HT-29 (cell line): ENCODE results near the gene DLL1. TPM values are rescaled to one million over a fixed set of nuclear protein-coding genes. Genes with fewer than 3 reads are reported as not detected.

Experiments used
- DNase-seq: peaks from one replicate; pipeline ENCODE4 v3.0.0-alpha.2; 2015; ENCODE audit warnings: low spot score
- total RNA-seq: library from RNA; depleted of rRNA; stranded (reverse); fragments of >200 nt; shearing (Covaris generic); gene quantifications from 2 replicates; pipeline ENCODE4 v1.2.3, GENCODE V29; 2014

Gene DLL1
- total RNA-seq, 1 experiment from 2014 or later, result 2.6 TPM

DNA sequence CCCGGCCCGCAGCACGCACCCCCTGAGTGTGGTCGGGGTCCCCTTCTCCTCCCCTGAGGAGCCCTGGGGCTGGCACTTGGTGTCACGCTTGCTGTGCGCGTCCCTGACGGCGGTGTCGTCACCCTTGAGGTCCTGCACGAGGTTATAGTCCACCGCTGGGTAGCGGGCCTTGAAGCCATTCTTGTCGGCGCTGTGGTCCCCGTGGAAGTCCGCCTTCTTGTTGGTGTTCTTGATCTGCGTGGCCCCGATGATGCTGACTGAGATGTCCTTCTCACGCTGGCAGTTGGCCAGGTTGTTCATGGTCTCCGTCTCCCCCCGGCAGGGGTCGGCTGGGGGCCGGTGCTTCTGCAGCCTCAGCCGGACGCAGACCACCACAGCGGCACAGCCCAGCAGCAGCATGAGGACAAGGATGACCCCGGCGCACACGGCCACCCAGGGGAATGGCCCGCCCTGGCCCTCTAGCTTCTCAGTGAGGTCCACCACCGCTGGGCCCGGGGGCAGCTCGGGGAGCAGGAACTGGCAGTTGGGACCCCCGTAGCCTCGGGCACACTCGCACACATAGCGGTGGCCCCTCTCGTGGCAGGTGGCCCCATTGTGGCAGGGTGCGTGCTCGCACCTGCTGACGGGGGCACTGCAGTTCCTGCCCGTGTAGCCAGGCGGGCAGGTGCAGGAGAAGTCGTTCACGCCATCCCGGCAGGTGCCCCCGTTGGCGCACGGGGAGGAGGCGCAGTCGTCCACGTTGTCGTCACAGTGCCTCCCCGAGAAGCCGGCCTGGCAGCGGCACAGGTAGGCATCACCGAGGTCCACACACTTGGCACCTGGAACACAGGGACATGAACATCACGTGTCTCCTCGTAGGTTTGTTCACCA lies 7.4 kb downstream of the DLL1 start:
- no peak for DNase-seq

DNA sequence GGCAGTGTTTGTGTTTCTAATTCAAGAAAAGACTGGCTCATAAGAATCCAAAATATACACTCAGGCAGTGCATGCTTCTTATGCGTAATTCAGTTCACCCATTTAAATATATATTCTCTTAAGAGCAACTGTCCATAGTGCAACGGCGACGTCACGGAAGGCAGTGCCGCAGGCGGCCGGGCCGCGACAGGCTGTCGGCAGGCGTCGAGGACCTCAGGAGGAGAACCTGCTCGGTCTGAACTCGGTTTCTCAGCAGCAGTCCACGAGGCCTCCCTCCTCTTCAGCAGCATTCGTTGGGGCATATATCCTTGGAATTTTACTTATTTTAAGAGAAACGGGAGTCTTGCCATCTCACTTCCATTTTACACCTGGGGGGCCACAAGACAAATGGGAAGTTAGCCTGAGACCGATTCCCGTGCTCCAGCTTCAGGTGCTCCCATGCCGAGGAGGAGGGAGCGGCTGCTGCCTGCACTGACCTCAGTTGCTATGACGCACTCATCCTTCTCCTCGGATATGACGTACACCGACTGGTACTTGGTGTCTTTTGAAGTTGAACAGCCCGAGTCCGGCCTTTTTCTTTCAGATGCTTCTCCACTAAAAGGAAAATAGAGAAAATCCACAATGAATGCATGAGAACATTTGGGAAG lies 8.2 kb downstream of the DLL1 start:
- DNase-seq, result no peak

DNA sequence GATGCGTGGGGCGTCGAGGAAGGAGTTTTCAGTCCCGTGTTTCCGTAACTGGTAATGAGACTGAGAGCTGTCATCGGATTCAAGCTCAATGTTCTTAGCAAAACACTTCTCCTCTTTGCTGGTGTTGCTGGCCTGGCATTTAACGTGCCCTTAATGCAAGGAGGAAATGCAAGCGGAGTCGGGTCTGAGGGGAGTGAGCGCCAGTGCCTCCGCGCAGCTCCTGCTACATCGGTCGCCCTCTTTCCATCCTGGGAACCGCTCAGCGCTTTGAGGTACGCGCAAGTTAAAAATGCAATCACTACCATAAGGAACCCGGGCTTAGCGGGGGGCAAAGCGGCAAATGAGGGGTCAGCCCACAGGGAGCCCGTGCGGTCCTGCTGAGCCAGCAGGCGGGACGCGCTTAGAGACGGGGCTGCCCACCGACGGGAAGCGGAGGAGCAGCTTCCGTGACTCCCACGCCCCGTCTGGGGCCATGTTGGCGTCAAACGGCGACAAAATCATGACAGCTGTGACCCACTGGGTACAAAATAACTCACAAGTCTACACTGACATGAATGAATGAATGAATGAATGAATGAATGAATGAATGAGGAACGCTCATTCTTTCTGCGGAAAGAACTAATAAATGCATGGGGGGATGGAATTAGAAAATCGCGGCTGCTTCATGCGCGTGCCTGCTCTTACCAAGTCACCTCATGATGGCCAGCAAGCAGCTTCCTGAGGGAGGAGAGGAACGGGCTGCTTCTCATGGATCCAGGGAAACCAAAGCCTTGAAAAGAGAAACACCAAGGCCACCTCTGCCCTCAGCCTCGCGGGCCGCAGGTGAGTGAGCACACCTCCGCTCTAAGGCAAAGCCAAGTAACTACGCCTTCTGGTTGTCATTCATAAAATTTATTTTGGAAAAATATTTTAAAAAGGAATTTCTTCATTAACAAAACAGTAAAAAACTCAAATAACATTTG lies 9.3 kb downstream of the DLL1 start:
- DNase-seq, result no peak

DNA sequence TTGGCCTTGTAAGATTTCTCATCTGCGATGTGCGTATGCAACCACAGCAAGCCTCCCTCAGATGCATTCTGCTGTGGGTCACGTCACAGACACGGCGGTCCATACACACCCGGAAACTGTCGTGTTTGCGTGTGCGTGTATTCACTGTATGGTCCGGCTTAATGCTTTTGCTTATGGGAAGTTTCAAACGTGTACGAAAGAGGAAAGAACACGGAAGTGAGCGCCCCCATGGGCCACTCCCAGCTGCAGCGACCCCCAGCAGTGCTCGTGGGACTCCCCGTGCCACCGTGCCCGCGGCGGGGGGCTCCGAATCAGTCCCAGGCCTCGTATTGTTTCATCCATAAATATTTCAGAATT lies 10.2 kb downstream of the DLL1 start:
- no peak for DNase-seq

DNA sequence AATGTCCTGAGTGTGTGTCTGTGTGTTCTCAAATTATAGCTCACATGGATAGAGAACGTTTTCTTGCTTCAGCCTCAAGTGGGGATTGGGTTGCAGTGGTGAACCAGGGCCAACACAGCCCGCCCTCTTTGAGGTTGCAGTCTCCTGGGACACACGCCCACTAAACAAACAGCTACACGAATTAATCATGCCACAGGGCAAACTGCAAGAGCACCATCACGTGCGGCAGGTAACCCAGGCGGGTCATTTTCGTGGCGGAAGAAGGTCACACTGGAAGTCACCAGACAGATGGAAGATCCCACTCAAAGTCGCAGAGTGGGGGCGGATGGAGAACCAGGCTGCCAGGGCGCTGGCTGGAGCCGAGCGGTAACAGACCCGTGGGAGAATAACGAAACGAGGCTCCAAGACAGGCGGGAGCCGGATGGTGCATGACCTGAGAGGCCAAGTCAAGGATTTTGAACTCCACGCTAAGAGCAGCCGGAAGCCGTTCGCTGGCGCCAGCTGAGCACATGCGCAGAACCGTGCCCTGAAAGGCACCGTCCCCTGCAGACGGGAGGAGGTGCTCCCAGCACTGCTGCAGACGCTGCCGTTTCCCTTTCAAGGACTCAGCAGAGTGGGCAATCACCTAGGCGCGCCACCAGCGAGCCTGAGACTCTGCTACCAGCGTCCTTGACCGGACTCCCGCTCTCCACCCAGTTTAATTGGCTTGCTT lies 10.7 kb downstream of the DLL1 start:
- DNase-seq, result peak; percentile 79

DNA sequence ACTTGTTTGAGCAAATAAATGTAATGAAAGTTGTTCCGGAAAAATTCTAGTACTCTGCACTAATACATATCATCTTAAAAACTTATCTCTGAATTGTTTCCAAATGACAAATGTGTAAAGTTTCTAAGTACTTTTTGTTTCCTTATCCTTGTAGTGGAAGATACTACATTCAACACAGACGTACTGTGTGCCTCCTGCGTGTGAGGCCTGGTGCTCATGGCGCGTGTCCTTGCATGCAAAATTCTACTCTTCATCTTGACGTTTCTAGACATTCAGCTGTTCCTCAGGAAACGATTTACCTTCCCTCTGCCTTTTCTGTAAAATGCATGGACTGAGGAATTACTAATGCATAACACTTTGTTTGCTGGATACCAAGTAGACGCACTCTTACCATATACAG lies 11.5 kb downstream of the DLL1 start:
- DNase-seq, result no peak

DNA sequence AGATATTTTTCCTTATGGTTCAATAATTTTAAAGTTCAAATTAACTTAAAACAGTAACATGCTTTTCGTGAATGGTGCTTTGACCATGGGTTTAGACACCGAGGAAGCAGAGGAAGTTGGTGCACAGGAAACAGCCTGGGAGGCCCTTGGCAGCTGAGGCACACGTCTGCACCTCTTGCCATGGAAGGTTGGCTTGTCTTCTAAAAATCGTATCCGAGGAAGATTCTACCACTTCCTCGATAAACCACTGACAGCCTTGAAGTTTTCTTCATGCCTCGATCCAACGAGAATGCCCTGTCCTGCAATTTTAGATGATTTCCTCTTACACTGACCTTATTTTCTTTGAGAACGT lies 12.2 kb downstream of the DLL1 start:
- no peak for DNase-seq

DNA sequence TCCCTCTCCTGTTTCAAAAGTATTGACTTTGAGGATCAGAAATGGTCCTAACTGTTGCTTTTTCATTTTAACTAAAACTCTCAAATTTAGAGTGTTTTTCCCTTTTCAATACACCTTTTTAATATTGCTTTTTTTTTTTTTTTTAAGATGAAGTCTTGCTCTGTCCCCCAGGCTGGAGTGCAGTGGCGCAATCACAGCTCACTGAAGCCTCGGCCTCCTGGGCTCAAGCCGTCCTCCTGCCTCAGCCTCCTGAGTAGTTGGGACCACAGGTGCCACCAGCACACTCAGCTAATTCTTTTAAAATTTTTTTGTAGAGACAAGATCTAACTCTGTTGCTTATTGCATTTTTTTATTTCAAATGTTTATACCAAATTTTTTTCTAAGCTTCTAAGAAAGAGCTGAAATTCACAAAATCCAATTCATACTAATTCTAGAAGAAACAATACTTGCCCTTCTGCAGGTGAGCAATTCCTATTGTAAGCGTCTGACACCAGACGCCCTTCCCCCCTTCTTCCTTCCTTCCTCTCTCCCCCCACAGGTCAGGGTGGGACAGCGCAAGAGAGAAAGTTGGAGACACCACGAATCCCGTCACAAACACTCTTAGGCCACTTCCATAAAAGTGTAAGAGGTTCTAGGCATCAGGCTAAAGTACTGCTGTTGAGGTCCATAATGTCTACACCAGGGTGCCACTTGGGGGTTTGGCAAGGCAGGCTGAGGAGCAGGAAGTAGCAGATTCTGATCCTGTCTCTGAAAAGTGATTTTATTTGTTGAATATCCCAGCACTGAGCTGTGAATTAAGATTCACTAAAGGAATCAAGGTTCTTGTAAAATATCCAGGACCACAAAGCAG lies 12.8 kb downstream of the DLL1 start:
- DNase-seq, result no peak

DNA sequence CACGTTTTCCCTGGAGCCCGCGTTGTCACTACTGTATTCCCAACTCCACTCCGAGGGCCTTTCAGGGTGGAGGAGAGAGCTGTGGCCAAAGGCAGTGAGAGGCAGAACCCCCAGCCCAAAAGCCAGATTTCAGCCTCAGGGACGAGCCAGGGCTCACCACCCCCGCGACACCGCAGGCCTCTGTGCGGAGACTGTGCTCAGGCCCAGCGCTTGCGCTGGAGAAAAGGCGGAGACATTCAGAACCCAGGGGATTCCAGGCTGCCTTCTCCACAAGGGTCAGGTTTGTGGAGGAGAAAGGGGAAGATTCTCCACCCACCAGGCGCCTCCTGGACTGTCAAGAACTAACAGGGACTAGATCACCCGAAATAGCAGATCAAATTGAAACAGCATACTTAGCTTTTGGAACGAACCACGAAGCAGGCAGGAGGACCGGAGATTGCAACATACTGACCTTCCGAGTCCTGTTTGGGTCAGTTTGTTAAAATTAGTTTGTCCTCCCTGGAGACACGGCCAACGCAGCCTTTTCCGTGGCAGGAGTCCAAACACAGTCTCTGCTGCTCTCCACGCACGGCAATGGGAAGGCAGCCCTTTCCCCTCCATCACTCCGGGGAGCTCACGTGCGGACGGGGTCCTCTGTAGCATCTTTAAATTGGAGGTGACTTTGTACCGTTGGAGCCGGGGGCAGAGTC lies 14.4 kb downstream of the DLL1 start:
- no peak for DNase-seq

DNA sequence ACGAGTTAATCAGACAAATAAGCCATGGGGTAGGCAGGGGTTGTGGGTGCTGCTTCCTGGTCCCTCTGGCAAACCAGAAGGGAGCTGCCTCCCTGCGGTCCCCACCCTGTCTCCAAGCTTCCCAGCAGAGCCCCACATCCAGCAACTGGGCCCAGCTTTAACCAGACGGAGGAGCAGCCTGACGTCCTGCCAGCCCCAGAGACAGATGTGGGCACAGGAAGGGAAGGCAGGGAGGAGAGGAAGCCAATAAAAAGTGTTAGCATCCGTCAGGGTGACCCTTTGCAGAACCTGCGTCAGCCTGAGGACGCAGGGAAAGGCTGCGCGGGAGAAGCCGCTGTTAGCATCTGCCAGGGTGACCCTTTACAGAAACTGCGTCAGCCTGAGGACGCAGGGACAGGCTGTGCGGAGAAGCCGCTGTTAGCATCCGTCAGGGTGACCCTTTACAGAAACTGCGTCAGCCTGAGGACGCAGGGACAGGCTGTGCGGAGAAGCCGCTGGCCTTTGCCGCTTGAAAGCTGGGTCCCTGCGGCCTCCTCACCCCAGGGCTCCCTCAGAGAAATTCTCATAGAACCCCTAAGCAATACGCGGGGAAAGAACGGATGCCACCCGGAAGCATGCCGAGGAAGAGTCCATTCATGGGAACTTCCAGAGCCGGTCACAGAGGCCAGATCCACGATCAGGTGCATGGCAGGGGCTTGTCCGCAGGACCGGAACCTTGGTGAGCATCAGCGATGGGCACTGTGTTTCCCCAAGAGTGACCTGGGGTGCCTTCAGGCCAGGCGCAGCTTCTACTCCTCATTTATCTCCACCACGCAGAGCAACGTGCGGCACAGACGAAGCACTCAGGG lies 15.9 kb downstream of the DLL1 start:
- no peak for DNase-seq

DNA sequence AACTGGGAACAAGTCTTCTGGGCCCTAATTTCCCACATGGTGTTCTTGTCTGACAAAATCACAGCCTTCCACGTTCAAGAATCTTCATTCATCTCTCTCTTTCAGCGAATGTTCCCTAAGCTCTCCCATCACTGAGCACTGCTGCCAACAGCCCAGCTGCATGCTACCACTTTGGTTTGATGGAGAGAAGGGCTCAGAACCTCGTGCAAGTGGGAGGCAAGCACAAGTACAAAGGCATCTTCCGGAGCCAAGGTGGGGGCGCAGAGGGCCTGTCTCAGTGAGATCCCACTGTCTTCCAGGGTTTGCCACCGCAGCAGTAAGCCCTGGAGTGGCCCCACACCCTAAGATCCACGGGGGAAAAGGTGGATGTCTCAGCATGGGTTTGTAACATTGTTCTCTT lies 17.2 kb downstream of the DLL1 start:
- DNase-seq, result no peak

DNA sequence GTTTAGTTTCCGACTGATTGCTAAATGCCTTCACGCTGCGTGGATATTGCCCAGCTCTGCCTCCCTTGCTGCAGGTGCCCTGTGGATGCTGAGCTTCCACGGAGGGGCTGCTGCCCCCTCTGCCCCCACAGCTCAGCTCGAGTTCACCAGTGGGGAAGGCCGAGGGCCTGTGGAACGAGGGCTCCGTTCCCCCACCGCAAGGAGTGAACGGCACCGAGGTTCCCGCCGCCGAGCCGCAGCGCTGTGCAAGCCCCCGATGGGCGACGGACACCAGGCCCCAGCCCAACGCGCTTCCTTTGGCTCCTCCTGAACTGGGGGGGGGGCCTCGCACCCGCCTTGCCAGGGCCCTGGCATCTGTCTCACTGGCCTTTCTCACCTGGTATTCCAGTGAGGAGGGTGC lies 17.7 kb downstream of the DLL1 start:
- DNase-seq, result no peak

DNA sequence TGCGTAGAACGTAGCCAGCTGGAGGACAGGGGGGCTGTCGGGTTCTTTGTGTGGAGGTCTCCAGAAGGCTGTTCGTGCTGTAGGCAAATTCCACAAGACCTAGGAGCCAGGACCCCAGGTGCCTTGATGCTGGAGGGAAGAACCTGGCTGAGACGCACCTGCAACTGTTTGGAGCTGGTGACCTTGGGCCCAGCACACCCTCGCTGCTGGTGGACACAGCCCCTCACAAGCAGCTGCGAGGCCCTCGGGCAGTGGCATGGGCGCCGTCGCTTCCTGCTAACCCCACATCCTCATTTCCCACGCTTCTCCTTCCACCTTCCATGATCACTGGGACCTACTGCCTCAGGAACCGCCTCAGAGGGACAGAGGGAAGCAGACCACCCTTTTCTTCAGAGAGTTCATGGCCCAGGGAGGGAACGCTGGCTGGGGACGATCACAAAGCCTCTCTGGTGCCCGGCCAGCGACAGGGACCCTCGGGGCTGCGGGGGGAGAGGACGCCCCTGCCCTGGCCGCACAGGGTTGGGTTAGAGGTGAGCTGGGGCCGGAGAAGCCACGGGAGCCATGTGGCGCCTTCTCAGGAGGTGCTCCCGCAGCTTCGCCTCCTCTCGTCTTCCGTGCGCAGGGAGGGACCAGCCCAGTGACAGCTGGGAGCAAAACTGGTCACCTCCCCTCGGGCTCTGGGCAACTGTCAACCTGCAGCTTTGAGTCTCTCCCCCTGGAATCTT lies 18.4 kb downstream of the DLL1 start:
- no peak for DNase-seq

DNA sequence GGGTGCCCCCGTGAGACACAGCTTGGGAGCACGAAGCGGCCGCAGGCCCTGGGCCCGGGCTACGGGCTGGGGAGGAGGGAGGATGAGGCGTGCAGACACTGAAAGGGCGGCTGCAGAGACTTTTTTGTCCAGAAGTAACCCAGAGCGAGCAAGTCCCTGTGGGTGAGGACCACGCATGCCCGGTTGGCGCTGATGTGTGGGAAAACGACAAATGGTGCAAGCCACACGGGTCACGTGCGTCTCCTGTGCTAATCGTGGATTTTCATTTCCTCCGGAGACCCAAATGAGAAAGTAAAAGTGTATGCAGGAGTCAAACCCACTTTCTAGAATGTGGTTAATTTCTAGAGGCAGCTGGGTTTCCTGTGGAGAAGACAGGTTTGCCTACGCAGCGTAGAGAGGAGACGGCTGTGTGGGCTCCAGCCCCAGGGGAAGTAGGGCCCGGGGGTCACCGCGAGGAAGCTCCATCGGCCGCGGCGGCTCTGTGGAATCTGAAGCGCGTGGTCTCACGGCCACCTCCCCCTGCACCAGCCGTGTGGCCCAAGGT lies 19.0 kb downstream of the DLL1 start:
- no peak for DNase-seq

DNA sequence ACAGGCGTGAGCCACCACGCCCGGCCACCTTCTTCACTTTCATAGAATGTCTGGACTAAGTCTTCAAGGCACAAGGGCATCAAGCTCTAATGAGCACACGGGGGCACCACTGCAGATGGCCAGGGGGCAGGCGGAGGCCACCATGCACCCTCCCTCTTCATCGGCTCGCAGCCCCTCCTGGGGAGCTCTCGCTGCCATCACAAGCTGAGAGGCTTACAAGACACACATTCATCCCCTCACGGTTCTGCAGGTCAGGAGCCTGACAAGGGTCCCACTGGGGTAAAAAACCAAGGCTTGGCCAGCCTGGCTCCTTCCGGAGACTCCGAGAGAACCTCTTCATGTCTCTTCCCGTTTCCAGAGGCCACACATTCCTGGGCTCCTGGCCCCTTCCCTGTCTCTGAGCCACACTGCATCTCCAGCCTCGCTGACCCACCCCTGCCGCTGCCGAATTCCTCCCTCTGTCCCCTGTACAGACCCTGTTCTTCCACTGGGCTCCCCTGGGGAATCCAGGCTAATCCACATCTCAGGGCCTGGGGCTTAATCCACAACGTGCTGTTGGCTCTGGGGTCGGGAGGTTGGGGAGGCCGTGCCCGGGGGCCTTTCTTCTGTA lies 19.8 kb downstream of the DLL1 start:
- DNase-seq, result no peak

DNA sequence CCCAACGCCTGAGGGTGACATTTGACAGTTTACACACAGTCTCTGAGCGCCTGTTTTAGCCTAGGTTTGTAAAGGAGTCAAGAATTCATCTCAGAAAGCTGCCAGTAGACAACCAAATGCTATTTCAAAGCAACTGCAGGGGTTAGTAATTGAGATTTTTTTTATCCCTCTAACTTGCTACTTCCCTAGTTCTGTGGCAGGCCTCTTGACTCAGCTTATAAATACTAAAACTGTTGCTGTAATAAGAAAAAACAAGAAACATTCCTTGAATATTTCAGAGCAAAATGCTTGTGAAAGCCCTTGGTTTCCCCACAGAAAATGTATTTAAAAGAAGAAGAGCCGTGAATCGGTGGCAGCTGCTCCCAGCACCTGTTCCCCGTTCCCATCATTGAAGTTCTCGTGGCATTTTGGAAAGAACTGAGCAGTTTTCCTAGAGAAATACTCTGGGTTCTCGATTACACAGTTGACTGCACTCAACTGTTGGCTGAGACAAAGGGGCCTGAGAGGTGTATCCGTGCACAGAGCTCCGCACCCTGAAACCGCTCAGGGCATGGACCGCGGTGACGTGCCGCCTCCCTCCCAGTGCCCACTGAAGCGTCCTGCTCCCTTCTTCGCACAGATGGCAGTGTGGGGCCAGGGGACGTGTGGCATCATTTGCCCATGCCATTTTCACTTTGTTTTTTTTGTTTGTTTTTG lies 20.9 kb downstream of the DLL1 start:
- DNase-seq, result no peak
